Endometrial microvascular endothelial cells (primary cell): ENCODE results near the gene WNT3. TPM values are rescaled to one million over a fixed set of nuclear protein-coding genes. Genes with fewer than 3 reads are reported as not detected.

Source experiments
- in situ Hi-C: cut with HindIII; loops from 2 replicates; pipeline ENCODE4 v1.10.0; 2017; ENCODE audit warnings: low sequenced_read_pairs, low pct_unique_long_range_greater_than_20kb; ENCODE audit errors: inconsistent ontology term
- total RNA-seq: library from RNA; depleted of rRNA; stranded (reverse); fragments of >200 nt; gene quantifications from one replicate; pipeline ENCODE4 v1.2.3, GENCODE V29; 2015; ENCODE audit errors: inconsistent ontology term

The WNT3 gene
- total RNA-seq, 1 donor from 2014 or later: 0.56 TPM

DNA sequence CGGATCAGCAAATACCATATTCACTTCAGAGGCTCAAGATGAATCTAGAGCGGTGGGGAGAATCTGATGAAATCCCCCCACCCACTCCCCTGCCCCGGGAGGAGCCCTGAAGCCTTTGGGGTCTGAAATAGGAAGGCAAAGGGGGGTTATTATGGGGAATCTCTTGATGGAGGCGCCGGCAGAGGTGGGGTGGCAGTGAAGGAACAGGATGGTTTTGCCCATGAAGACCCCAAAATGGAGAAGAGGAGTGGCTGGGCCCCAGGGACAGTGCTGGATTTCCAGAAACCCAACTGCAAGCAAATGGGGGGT lies 637 bp downstream of the WNT3 start:
- in situ Hi-C loops: no loop called here

DNA sequence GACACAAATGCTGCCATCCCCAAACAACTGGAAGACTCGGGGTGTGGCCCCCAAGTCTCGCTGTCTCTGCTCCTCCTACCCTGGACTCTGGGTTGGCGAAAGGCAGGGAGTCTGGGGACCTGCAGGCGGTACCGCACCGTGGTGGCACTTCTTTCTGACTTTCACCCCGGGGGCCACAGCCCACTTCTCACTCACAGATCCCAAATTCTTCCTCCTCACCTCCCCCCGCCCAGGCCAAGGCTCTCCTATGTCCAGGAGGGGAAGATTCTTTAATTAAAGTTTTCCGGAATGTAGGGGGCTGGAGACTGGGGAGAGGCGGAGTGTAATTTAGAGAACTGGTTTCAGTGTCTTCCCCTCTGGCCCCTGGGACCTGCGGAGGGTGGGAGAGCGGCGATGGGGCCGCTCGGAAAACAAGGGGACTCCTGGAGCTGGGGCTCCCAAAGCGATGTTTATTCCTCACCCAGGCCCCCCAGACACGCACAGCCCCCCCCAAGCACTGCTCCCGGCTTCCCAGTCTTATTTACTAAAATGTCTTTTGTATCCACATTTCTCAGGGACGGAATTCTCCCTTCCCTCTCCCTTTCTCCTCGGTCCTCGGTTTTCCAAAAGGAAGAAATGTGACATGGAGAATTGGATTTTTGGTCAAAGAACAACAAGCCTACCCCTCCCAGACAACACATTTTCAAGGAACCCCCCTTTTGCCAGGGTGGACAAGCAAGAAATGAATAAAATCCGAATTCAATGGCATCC lies 1.2 kb downstream of the WNT3 start:
- in situ Hi-C loops: no loop called here

DNA sequence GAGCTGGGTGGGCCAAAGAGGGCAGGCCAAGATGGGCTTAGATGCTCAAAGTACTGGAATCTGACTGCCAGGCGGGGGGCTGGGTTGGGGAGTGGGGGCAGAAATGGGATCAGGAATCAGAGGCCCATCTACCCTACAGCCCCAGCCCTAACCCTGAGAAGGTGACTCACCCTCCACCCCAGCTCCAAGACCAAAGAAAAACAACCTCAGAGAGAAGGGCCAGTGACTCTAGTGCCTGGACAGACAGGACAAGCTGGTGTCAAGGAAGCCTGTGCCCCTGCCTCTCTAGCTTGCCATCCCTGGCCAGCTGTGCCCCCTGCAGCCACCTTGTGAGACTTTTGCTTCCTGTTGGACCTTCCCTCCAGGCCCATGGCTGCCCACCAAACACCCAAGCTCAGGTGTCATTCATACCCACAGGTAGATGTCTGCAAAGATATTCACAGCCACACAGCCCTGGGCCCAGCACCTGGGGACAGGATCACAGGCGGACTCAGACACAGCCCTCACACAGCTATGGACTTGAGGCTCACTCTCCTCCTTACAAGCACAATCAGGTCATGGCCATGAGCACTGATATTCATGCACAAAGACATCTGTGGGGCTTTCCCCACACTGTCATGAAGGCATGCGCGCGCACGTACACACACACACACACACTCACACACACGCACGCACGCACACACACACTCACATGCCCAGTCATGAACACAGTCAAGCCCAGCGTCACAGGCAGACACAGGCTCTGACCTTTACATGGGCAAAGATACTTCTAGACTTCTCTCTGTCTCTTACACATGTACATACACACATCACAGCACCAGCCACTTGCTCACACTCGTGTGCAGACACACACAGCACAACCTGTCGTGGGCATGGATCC lies 2.8 kb downstream of the WNT3 start:
- in situ Hi-C loops: no loop called here

DNA sequence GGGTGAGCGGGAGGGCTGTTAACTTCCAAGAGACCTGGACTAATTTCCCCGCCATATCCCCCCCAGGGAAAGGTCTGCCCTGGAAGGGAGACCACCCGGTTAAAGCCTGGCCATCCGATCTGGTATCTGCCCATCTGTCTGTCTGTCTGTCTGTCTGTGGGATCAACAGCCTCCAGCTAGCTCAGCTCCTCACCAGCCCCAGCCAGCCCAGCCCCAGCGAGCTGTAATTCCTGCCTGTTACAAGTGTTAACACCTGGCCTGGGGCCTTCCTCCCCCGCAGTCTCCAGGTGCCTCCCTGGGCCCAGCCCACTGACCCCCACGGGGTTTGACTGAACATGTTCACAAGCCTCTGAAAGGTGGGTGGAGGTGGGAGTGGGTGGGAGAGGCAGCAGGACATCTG lies 4.0 kb downstream of the WNT3 start:
- in situ Hi-C loops: no loop called here

DNA sequence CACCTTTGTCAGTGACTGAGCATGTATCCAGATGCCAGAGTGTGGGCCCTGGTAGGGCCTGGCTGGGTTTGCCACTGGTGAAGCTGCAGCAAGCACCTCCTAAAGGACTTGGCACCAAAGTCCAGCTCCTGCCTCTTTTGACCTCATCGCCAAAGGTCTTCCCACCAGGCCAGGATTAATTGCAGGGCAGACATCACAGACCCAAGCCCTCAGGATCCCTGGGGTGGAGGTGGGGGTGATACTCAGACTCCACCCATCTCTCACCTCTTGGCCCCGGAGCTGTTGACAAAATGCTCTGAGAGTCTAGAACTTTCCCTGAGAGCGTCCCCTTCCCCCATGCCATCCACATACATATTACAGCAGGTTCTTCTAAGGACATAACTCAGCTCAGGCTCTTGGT lies 4.6 kb downstream of the WNT3 start:
- in situ Hi-C loops: no loop called here

DNA sequence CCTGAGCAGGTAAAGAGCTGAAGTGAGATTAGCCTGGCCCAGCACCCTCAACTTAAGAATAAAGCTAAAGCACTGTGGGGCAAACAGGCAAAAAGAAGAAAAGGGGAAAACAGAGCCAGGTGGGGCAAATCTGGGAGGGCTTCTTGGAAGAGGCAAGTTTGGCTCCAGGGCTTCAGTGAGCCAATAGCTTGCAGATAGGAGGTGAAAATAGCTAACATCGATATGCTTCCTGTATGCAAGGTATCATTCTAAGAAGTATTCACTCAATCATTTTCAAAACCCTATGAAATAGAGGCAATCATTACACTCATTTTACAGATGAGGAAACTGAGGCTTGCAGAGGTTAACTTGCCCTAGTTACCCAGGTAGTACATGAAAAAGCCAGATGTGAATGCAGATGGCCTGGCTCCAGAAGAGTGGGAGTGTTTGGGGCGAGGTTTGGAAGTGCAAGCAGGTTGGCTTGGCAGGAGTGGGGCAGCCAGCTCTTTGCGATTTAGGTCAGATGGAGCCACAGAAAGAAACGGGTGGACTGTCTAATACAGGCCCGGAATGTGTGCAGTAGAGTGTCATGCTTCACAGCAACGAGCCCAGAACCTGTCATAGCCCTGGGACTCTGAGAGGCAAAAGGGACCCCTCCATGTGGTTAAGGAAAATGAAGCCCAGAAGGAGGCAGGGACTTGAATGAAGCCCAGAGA lies 5.7 kb downstream of the WNT3 start:
- in situ Hi-C loops: no loop called here

DNA sequence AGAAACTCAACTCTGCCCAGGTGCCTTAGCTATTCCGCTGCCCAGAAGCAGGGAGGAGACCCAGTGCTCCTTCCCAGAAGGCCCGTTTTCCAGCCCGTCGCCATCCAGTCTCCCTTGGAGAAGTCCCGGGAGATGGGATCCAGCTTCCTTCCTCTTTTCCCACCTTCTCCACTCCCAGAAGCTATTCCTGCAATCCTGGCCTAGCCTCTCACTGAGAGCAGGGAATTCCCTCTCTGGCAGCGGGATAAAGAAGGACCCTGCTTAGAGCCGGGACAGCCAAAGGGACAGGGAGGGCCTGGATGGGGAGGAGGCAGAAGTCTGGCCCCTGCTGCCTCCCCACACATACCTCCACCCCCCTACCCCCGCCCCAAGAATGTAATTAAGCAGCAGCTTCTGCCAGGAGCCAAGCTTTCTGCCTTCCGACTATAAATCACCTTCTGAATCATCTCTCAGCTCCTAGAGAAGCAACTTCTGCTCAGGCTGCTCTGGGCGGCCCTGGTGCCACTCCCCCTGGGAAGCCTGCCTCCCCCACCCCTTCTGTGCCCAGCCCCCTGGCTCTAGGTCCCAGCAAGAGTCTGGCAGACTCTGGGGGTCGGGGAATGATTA lies 6.4 kb downstream of the WNT3 start:
- in situ Hi-C loops: no loop called here

DNA sequence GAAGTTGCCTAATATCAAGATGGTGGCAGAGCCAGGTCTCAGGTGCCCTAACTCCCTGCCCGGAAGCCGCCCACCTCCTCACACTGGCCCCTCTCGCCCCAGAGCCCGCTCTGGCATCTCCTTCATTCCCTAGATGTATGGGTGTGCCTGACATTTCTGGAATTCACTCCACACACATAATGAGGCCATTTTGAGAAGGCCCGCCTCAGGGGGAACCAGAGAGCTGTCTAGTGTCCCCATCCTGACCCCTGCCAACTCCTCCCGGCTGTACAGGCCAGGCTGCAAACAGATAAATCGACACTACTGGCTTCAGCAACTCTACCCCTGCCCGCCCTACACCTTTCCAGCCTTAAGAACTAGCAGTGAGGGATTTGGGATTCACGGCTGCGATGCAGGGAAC lies 7.7 kb downstream of the WNT3 start:
- in situ Hi-C loops: no loop called here

DNA sequence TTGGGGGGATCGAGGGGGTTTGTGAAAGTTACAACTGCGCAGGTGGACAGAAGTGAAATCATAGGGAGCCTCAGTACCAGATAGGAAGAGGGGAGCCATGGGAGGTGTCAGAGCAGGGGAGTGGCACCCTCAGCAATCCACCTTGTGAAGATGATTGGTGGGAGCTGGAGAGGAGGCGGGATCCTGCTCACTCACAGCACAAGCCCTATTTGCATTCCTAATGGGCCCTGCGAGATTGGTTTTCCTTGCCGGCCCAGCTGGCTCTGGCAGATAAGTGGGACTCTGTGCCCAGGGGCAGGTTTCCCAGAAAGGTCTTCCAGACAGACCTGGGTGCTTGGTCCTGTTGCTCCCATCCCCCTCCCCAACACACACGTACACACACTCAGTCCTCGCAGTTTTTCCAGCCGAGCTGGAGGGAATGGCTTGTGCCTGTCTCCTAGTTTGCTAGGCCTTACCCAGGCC lies 9.4 kb downstream of the WNT3 start:
- in situ Hi-C loops: no loop called here

DNA sequence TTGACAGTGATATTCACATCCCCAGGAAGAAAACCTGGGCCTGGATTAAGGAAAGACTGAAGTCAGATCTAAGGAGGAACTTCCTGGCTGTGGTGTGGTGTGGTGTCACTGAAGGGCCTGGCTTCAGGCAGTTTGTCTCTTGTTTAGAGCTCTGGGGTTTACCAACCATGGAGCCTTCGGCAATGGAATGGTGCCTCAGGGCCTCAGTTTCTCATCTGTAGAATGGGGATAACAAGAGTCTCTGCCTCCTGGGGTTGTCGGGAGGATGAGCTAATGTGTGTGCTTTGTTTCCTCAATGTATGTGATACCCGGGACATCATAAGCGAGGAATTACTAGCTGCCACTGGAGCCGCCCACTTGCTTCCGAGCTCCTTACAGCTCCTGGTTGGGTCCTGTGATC lies 12.7 kb downstream of the WNT3 start:
- in situ Hi-C loops: no loop called here

DNA sequence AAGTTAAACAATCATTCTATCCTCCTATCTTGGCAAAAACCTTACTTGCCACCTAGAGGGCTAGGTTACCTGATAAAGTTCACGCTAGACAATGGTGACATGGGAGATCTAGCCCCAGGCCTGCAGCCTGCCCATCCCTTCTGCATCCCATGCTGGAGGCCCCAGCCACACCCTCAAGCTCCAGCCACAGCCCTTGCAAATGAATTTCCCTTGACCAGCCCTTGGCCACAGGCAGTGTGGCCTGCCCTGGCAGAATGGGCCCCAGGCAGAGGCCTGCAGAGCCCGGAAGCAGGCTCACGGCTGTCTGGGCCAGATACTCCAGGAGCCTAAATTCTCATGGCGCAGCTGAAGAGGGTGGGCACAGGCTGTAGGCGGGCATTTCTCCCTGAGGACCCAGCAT lies 14.9 kb downstream of the WNT3 start:
- in situ Hi-C loops: no loop called here

DNA sequence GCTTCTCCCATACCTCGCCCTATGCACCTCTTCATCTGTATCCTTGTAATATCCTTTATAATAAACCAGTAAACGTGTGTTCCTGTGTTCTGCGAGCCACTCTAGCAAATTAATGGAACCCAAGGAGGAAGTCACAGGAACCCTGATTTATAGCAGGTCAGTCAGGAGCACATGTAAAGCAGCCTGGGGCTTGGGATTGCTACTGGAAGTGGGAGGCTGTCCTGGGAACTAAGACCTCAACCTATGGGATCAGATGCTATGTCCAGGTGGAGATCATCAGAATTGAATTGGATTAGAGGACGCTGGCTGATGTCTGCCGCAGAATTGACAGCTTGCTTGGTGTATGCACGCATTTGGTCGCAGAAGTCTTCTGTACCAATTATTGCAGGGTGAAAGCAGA lies 15.7 kb downstream of the WNT3 start:
- in situ Hi-C loops: no loop called here

DNA sequence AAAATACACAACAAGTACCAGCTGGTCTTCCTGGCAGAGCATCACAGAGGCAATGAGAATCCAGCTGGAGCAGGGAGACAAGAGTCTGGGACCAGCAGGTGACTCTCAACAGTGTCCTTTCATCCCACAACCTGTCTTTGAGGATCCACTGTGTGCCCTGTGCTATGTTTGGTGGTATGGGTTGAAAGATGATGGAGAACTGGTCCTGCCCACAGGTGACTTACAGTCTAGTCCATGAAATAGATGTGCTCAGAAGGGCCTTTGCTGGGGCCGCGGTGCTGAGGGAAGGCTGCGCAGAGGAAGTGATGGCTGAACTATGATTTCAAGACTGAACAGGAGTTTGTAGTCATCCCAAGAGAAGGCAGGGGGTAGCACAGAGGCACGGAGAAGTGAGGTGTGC lies 17.9 kb downstream of the WNT3 start:
- in situ Hi-C loops: no loop called here

DNA sequence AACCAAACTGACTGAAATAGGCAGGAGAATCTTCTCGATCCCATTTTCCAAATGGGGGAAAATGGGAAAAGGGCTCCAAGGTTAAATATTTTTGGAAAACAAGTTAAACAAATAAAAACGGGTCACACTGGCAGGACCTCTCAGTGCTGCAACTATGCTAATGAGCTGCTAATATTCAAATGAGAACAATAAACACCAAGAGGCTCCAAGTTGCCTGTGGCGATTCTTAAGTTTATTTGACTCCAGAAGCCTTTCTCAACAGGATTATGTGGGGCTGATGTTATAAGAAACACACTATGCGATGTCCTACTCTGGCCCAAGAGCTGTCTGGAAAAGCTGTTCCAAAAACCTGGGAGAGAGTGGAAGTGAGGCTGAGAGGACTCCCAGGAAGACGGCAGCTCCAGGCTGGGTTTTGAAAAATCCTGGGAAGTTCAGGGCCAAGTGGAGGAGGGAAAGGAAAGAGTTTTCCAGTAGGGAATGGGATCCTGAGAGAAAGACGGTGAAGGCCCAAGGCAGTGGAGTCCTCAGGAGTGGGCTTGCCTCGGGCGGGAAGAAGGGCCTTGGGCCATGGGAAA lies 21.4 kb downstream of the WNT3 start:
- in situ Hi-C loops: no loop called here

DNA sequence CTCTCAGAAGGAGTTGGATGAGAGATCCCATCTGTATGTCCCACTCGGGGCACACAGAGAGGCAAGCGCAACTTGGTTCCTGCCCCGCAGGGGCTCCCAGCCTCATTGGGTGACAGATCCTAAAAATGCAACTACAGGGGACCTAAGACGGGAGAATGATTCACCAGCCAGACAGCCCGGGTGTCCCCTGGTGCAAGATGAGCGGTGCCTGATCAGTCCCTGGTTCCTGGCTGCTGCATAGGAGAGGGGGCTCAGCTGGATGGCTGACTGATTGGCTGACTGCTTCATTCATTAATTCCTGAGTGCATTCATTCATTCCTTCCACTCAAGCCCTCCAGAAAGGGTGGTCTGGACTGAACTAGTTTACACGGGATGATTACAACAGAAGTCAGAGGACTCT lies 22.0 kb downstream of the WNT3 start:
- in situ Hi-C loops: no loop called here

DNA sequence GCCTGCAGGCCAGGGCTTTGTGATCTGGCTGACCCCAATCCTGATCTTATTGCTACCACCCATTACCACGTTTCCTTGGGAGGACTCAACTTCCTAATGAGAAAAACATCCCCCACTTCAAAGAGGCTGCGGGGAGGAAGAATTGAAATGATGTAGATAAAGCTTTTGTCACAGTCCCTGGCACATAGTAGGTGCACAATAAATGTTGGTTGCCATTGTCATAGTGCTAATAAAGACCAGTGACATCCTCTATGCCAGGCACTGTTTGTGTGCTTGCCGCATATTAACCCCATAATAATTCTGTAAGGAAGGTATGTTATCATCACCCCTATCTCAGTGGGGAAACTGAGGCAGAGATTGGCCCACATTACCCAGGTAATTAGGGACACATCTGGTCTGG lies 22.4 kb downstream of the WNT3 start:
- in situ Hi-C loops: no loop called here

DNA sequence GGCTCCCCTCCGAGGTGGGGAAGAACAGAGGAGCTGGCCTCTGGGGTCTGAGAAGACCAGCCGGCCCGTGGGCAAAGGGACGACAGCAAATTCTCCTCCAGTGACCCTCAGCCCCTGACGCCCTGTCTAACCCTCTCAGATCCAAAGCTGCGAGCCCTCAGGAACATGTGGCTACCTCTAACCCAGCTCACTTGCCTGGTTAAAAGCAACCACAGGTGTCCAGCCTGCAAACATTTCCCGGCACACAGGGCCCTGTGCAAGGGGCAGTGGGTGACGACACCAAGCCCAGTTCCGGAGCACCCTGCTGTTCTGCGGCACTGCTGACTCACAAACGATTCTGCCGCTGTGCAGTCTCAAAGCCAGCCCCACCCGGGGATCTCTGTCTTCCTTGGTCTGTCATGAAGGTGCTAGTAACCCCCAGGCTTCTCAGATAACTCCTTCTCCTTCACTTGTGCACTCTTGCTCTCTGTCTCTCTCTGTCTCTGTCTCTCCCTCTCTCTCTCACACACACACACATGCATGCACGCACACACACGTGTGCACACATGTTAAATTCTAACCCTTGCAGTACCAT lies 23.0 kb downstream of the WNT3 start:
- in situ Hi-C loops: no loop called here

DNA sequence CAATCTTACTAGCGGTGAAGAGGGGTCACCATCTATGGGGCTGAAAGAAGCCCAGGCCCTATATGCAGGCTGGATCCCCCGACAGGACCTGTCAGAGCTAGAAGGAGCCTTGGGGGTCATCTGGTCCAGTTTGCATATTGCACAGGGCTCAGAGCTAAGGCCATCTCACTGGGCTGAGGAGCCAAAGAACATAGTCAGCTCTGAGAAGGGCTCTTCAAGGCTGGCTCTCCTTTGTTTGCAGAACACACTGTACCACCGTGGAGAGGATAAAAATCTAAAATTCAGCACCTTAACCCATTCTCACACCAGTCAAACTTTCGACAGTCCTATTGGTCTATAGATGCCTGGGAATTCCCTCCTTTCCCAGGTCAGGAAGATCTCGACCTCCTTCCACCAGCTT lies 24.2 kb downstream of the WNT3 start:
- in situ Hi-C loops: no loop called here

DNA sequence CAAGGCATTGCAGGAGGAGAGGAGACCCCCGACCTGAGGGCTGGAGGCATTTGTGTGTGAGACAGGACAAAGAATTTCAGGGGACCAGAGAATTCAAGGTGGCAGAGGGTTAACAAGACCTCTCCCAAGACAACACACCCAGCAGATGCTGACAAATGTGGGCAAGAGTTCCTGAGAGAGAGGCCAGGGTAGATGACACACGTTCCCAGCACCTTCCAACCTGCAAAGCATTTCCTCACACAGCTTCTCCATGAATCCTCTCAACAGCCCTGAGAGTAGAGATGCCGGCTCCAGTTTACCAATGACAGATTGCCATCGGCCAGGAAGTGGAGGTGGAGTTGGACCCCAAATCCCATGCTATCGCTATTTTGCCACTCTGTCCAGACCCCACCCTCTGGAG lies 25.0 kb downstream of the WNT3 start:
- in situ Hi-C loops: no loop called here
